GDM1 (cell line): ENCODE results near the gene RPTOR.

Source experiments
- DNase-seq: peaks from one replicate; lab custom pipeline; 2025; lab: John Stamatoyannopoulos, UW

Gene RPTOR

GRCh38 chr17:80591788-80592187 lies 47.1 kb downstream of the RPTOR start:
- DNase-seq = no peak

GRCh38 chr17:80592243-80592642 lies 47.6 kb downstream of the RPTOR start:
- DNase-seq = no peak

GRCh38 chr17:80593181-80593580 lies 48.5 kb downstream of the RPTOR start:
- DNase-seq = no peak

- DNase-seq = no peak
Measured at GRCh38 chr17:80594431-80595269, 50.0 kb downstream of the RPTOR start.

- DNase-seq = no peak
Measured at GRCh38 chr17:80596760-80597608, 52.3 kb downstream of the RPTOR start.

GRCh38 chr17:80598813-80599545 lies 54.3 kb downstream of the RPTOR start:
- DNase-seq = no peak

GRCh38 chr17:80599546-80600305 lies 55.1 kb downstream of the RPTOR start:
- no peak for DNase-seq

- no peak for DNase-seq
Measured at GRCh38 chr17:80601146-80601545, 56.5 kb downstream of the RPTOR start.

- no peak for DNase-seq
Measured at GRCh38 chr17:80603396-80603795, 58.8 kb downstream of the RPTOR start.

GRCh38 chr17:80604009-80604669 lies 59.5 kb downstream of the RPTOR start:
- no peak for DNase-seq

GRCh38 chr17:80604670-80605010 lies 60.0 kb downstream of the RPTOR start:
- no peak for DNase-seq

GRCh38 chr17:80605326-80606066 lies 60.9 kb downstream of the RPTOR start:
- no peak for DNase-seq

- no peak for DNase-seq
Measured at GRCh38 chr17:80608326-80608725, 63.7 kb downstream of the RPTOR start.

GRCh38 chr17:80609757-80610156 lies 65.1 kb downstream of the RPTOR start:
- no peak for DNase-seq

GRCh38 chr17:80611816-80612215 lies 67.2 kb downstream of the RPTOR start:
- no peak for DNase-seq

GRCh38 chr17:80612997-80613731 lies 68.5 kb downstream of the RPTOR start:
- DNase-seq = no peak

GRCh38 chr17:80613732-80614071 lies 69.1 kb downstream of the RPTOR start:
- DNase-seq = no peak

GRCh38 chr17:80614332-80615047 lies 69.9 kb downstream of the RPTOR start:
- no peak for DNase-seq

GRCh38 chr17:80615376-80615775 lies 70.7 kb downstream of the RPTOR start:
- no peak for DNase-seq
